Measurements from ENCODE around the gene DRC1. TPM values are rescaled to one million over a fixed set of nuclear protein-coding genes. Genes with fewer than 3 reads are reported as not detected.

Gene DRC1
- total and polyA plus RNA-seq, 4 donors, result 2.5 to 18.4 (median 8.8) TPM

GRCh38 chr2:26482211-26483026, 80.7 kb downstream of the DRC1 start:
- peaks cover 0 to 3% (median 0%) of the 10 kb centered on the region in 3 donors for H3K27me3 ChIP-seq (ENCODE audit: control insufficient read depth in 3 of 3, insufficient read depth in 3 of 3, low read length in 2 of 3)
- no peak for TF ChIP-seq CTCF (IDR thresholded peaks at IDR 0.05; ENCODE audit: control extremely low read depth, extremely low read depth)
- 89 to 93% methylated on average over 30 of the region's 30 CpGs for WGBS, 2 donors

GRCh38 chr2:26483027-26483326, 81.3 kb downstream of the DRC1 start:
- peaks cover 0 to 3% (median 0%) of the 10 kb centered on the region in 3 donors for H3K27me3 ChIP-seq (ENCODE audit: control insufficient read depth in 3 of 3, insufficient read depth in 3 of 3, low read length in 2 of 3)
- H3K27ac ChIP-seq (ENCODE audit: low read depth in 1 of 2, low read length in 1 of 2), result no peak overlapping the region
- DNase-seq (no peak), ATAC-seq (ENCODE audit: insufficient read depth, low FRiP score) (no peak)
- no peaks in the 10 kb centered on the region for H3K36me3 ChIP-seq (ENCODE audit: control insufficient read depth in 4 of 4, insufficient read depth in 4 of 4, low read length in 4 of 4)
- H3K4me1 ChIP-seq (ENCODE audit: control insufficient read depth in 5 of 5, insufficient read depth in 5 of 5, low read length in 5 of 5), result peaks cover 0 to 27% (median 6%) of the 10 kb centered on the region in 5 donors
- H3K9ac ChIP-seq (ENCODE audit: insufficient read depth in 1 of 2, low read length in 2 of 2), result no peak overlapping the region
- WGBS, 2 donors, result 95 to 96% methylated on average over 10 to 11 of the region's 11 CpGs
- TF ChIP-seq CTCF (IDR thresholded peaks at IDR 0.05; ENCODE audit: control extremely low read depth, extremely low read depth), result no peak
- no peaks in the 10 kb centered on the region for H3K9me3 ChIP-seq (ENCODE audit: control insufficient read depth in 4 of 4, insufficient read depth in 3 of 4, low read length in 3 of 4)
- H3K4me3 ChIP-seq, result no peak overlapping the region

More at GRCh38 chr2:26482211-26483026, 80.7 kb downstream of the DRC1 start:
- ATAC-seq (ENCODE audit: insufficient read depth, low FRiP score), result no peak
- Histone ChIP-seq H3K27ac (ENCODE audit: low read depth in 1 of 2, low read length in 1 of 2) (no peak overlapping the region), H3K4me3 (no peak overlapping the region), H3K9ac (ENCODE audit: insufficient read depth in 1 of 2, low read length in 2 of 2) (no peak overlapping the region), H3K9me3 (ENCODE audit: control insufficient read depth in 4 of 4, insufficient read depth in 3 of 4, low read length in 3 of 4) (no peaks in the 10 kb centered on the region), H3K4me1 (ENCODE audit: control insufficient read depth in 5 of 5, insufficient read depth in 5 of 5, low read length in 5 of 5) (peaks cover 0 to 32% (median 6%) of the 10 kb centered on the region in 5 donors), H3K36me3 (ENCODE audit: control insufficient read depth in 4 of 4, insufficient read depth in 4 of 4, low read length in 4 of 4) (no peaks in the 10 kb centered on the region)
- no peak for DNase-seq

- H3K36me3 ChIP-seq (ENCODE audit: control insufficient read depth in 4 of 4, insufficient read depth in 4 of 4, low read length in 4 of 4), result no peaks in the 10 kb centered on the region
- no peak for DNase-seq
- no peak overlapping the region for H3K9ac ChIP-seq (ENCODE audit: insufficient read depth in 1 of 2, low read length in 2 of 2)
- ATAC-seq (ENCODE audit: insufficient read depth, low FRiP score), result no peak
- H3K27ac ChIP-seq (ENCODE audit: low read depth in 1 of 2, low read length in 1 of 2), result no peak overlapping the region
- no peak overlapping the region for H3K4me3 ChIP-seq
- WGBS, 2 donors, result 87 to 88% methylated on average over 11 of the region's 11 CpGs
- no peaks in the 10 kb centered on the region for H3K9me3 ChIP-seq (ENCODE audit: control insufficient read depth in 4 of 4, insufficient read depth in 3 of 4, low read length in 3 of 4)
- H3K4me1 ChIP-seq (ENCODE audit: control insufficient read depth in 5 of 5, insufficient read depth in 5 of 5, low read length in 5 of 5), result peaks cover 0 to 23% (median 6%) of the 10 kb centered on the region in 5 donors
- no peak for TF ChIP-seq CTCF (IDR thresholded peaks at IDR 0.05; ENCODE audit: control extremely low read depth, extremely low read depth)
- H3K27me3 ChIP-seq (ENCODE audit: control insufficient read depth in 3 of 3, insufficient read depth in 3 of 3, low read length in 2 of 3), result peaks cover 0 to 3% (median 0%) of the 10 kb centered on the region in 3 donors
These were observed 81.8 kb downstream of the DRC1 start for GRCh38 chr2:26483516-26483915.
